T-helper 1 cell treated with Interleukin-12 subunit alpha and Interleukin-12 subunit beta and Interleukin-4 antibody, amounts not matched to agents 30 ng/mL and 1 ng/mL, for 36 hours (primary cell): ENCODE measurements around the gene ANKIB1. TPM values are rescaled to one million over a fixed set of nuclear protein-coding genes. Genes with fewer than 3 reads are reported as not detected.
"Not testable (repeated sequence)": the region's sequence is repeated elsewhere in the genome, so short reads cannot be mapped to it uniquely, and the experiment has no call there.

Experiments used
- intact Hi-C: fragments of 100-400 bp; cut with micrococcal nuclease; formaldehyde crosslinking; loops from one replicate; pipeline ENCODE4 v1.15.1; 2024
- total RNA-seq: library from RNA; stranded (reverse); gene quantifications from 2 replicates; pipeline ENCODE4 v1.2.3, GENCODE V29; 2022

ANKIB1 gene
- total RNA-seq, 1 donor from 2014 or later = 65.7 TPM

DNA sequence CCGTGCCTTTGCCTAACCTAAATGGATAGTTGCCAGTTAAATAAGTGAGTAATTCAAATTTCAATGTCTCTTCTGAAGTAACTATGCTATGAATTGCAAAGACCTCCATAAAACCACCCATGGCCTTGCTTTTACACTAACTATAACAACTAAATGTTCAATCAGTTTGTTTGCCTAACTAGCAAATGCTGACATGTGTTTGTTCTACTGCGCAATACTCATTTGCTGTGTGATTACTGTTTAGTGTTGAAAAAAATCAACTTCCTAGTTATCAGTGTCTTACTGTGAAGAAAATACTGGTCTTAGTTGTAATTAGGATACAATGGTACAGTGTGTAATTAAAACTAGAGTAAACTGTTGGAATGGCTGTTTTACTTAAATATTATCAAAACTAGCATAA, 154.2 kb downstream of the ANKIB1 start:
- intact Hi-C loops = no loop called here

DNA sequence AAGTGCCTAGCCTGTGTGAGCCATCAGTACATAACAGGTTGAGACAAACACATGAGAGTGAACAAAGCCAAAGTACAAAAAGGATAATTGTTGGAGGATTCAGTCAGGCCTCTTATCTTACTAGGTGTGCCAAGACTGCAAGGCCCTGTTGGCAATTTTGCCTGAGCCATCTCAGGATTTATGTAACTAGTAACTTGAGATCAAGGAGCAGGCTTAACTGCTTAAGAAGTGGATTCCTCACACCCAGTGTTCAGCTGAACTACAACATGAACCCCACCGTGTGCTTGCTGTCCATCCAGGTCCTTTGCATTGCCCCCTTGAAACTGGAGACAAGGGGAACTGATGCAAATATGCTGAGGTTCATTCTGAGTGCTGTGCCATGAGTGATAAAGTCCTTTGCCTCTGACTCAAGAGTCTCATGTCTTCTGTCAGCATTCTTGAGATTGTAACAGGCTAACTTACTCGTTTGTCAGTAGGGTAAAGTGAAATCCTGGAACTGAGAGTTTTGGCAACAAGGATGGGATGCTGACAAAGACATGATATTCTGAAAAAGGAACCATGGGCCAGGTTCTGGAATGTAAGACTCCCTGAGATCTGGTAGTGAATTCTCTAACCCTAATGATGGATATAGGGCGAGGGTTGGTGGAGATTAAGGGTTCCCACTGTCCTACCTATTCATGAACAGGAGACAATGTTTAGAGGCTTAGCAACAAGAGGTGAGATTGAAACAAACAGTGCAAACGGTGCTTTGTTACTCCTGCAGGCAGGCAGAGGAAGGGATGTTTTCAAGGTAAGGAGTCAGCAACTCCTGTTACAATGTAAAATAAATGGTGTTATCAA, 157.4 kb downstream of the ANKIB1 start:
- intact Hi-C loops = no loop called here

DNA sequence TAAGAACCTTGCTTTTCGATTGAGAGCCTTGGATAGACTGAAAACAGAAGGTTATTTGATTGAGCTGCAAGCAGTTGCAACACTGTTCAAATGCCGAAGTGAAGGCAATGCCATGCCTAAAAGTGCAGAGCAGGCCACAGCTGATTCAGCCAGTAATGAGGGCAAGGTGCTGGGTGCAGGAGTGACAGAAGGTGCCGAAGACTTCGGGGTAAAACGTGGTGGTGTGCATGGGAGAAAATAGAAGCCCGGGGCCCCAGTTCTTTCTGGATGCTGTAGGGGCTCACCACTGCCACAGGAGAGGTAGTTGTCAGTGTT, 157.9 kb downstream of the ANKIB1 start:
- intact Hi-C loops = no loop called here

DNA sequence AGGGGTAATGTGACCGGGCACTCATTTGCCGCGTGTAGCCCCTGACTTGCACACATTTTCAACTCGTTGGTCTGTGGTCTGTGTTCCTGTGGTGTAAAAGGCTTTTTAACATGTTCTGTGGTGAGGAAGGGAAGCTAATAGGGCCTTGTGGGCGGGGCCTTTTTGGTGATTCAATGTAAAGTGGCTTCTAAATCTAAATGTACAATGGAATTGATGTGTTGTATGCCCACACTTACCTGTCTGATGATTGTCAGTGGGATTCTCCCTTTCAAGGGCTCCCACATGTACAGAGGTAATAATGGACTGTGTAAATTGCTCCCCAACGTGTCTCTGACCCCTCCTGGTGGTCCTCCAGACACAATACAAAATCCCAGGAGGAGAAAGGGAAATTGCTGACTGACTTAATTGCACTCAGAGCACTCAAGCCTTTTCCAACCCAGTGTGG, 158.4 kb downstream of the ANKIB1 start:
- intact Hi-C loops = no loop called here

DNA sequence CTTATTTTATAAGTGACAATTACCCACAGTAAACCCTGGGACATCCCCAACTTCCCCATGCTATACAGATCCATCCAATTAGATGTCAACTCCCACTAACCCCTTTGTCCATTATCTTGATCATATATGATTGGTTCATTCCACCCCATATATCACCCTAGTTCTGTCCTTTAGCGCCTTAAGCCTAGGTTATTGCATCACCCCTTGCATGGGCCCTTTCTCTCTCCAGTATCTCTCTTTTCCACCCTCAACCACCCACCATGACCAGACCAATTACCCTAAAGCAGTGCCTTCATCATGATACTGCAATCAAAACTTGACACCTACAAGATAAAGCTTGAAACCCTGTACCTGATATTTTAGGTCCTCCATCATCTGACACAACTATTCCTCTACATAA, 163.6 kb downstream of the ANKIB1 start:
- intact Hi-C loops = no loop called here

DNA sequence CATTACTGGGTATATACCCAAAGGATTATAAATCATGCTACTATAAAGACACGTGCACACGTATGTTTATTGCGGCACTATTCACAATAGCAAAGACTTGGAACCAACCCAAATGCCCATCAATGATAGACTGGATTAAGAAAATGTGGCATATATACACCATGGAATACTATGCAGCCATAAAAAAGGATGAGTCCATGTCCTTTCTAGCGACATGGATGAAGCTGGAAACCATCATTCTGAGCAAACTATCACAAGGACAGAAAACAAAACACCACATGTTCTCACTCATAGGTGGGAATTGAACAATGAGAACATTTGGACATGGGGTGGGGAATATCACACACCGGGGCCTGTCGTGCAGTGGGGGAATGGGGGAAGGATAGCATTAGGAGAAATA, 164.4 kb downstream of the ANKIB1 start:
- intact Hi-C loops = not testable (repeated sequence)

DNA sequence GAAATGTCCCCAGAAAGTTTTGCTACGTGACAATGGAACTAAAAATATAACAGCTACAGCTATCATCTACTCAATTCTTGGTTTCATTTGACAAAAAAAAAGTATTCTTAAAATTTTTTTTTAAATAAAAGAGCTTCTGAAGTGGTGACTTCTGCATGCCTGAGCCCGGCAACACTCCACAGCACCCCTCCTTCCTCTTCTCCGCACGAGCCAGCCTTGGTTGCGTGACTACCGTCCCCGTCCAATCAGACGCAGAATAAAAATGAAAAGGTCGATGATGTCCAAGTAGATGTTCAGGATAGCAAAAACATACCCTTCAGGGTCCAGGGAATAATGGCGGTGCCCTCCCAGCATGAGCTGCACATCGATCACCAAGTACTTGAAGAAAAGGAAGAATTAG, 167.0 kb downstream of the ANKIB1 start:
- intact Hi-C loops = no loop called here

DNA sequence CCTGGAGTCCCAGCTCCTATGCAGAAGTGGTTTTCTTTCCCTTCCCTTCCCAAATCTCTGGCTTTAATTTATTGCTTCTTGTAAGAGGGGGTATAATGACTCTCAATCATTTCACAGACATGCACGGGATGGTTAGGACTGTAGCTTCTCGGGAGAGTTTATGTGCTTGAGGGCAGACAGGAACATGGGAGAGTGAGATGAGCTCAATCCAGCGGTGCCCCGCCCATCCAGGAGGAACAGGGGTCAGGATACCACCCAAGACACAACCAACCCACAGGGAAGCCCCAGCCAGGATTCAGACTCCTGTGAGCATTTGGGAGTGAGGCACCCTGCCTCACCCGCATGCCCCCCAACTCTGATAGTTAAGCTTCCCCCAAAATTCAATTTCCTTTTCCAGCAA, 167.8 kb downstream of the ANKIB1 start:
- intact Hi-C loops = no loop called here

DNA sequence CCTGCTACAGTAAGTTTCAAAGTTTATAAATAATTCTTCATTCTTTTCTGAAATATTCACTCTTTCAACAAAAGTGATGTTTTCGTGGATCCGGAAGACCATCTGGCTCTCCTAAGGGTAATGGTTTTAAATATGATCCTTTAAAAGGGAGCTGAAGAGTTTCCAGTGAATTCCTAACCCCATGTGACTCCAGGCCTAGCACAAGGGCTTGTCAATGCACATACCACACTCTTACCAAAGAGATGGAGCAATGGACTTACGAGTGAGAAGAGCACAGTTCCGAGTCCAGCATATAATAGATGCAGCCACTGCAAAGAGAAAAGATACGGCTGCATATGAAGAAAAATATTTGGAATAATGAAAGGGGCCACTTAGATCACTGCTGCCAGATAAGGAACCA, 169.5 kb downstream of the ANKIB1 start:
- intact Hi-C loops = no loop called here

DNA sequence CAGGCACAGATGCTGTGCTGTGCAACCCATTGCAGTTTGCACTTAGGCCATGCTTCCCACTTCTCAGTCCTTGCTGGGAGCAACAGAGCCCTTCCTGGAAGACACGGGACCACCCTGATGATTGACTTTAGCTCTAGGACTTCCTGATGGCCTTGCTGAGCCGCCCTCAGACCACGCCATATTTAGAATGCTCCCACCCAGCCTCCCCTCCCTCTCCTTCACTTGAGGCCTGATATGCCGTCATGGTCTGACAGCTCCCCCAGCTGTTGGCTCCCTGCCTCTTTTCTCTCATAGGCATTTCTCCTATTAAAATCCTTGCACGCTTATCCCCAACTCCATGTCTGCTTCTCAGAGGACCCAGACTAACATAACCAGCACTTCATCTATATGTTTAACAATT, 172.1 kb downstream of the ANKIB1 start:
- intact Hi-C loops = no loop called here

DNA sequence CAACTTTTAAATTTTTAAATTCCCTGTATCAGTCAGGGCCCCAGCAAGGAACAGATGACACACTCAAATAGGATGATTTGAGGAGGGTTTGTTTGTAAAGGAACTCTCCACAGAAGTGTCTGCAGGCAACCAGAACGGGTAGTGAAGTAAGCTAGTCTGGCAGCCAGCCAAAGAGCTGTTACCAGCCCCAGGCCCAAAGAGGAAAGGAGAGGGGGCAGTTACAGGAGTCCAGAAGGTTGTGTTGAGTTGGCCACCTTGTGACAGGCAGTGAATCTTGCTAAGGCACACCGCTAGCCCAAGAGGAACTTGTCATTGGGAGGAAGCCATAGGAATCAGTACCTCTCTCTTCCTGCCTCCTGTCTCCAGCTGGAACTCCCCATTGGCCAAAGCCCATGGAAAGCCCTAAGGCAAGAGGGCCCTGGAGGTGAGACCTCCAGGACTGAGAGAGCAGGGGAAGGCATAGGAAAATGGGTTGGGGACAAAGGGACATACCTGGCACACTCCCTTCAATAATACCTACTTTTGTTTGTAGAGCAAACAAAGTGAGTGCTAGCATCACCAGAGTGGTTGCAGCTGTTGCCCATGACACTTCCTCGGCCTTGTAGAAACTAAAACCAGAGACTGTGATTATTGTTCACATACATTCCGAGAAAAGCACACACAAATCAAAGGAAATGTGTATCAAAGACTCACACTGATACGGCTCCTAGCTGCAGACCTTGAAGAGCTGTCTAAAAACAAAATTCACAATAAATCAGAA, 176.1 kb downstream of the ANKIB1 start:
- intact Hi-C loops = no loop called here

DNA sequence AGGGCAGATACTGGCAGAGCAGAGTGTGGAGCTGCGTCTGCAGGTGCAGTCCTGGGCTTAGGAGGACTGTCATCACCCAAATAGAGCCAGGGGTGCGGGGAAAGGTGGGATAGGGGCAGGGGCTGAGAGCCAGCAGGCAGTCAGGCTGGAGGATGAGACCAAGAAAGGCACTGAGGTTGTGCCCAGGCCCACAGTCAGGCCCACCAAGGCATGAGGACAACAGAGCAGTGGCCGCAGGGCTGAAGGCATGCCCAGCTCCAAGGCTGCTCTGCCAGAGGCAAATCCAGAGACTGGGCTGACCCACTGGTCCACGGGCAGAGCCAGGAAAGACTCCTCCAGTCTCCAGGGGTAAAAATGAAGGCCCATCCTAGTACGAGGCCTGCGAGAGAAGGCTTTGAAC, 177.2 kb downstream of the ANKIB1 start:
- intact Hi-C loops = no loop called here

DNA sequence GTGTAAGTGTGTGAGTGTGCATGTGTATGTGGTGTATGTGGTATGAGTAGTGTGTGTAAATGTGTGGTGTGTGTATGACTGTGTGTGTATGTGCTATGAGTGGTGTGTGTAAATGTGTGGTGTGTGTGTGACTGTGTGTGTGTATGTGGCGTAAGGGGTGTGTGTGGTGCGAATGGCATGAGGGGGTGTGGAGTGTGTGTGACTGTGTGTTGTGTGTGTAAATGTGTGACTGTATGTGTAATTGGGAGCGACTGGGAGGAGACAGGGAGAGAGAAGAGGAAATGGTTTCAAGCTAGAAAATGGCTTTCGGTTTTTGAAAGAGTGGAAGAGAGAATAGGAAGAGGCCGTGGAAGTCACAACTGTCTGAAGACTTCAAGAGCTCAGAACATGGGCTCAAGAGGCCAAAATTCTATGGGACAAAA, 177.9 kb downstream of the ANKIB1 start:
- intact Hi-C loops = loop anchor here (1.0 kb wide), 6 partner anchors 24 to 632 kb away; partner anchors contain the start of genes CYP51A1, GATAD1, PEX1 and RBM48

DNA sequence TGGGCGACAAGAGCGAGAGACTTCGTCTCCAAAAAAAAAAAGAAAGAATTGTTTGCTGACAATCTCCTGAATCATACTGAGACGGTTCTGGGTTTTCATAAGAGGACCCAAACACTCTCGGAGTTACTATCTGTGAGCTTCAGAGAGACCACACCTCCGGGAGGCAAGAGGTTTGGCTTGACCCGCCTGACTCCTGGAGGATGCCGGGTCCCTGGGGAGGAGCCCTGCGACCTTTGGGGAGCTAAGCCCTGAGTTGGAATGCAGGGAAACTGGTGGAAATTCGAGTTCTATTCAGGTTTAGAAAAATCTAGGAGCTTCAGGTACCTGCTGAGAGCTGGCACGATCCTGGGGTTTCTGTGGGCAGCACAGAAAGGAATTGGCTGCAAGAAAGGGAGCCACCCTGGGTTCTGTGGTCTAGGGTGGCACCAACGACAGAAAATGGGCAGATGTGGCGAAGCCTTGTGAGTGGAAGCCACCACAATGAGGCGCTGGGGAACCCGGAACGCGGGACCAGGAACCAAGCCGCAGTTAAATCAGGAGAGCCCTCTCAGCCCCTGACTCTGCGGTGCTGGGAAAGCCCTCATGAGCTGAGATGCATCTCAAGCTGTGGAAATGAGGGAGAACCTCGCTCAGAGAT, 179.7 kb downstream of the ANKIB1 start:
- intact Hi-C loops = no loop called here

DNA sequence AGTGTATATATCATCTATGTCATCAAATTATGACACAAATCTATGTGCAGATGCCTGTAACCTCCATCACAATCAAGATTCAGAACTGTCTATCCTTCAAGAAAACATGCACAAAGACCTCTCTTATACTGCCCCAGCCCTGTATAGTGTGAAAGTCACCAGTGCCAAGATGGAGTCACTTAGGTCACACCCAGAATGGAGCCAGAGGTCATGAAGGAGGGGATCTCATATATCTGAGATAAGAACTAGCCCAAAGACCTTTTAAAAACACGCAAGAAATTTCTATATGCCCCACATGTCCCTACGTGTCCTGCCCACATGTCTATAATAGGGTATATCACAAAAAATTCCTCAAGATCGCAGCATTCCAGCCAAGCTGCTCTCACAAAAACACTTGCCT, 181.4 kb downstream of the ANKIB1 start:
- intact Hi-C loops = no loop called here

DNA sequence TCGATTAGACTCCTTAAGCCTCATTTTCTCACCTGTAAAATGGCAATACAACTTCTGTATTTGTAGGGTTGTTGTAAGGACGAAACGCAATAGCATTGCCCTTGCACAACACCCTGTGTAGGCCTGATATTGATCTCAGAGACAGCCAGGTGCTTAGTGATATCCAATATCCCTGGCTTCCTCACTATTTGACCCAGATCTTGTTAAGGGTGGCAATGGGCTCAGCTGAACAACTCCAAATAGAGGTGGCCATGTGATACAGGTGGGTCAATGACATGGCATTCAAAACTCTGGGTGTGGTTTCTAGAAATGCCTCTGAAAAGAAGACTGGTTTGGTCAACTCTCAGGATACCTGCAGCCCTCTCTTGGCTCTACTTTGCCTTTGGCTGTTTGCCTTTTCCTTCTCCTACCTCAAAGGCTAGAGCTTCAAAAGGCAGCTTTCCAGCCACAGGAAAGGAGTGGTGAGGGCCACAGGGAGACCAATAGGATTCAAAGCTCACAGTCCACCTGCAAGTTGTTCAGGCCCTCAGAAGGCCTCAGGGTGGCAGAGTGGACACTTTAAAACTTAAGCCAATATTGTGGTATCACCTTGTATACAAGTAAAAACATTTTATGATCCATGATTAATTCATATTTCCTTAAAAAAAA, 186.6 kb downstream of the ANKIB1 start:
- intact Hi-C loops = no loop called here

DNA sequence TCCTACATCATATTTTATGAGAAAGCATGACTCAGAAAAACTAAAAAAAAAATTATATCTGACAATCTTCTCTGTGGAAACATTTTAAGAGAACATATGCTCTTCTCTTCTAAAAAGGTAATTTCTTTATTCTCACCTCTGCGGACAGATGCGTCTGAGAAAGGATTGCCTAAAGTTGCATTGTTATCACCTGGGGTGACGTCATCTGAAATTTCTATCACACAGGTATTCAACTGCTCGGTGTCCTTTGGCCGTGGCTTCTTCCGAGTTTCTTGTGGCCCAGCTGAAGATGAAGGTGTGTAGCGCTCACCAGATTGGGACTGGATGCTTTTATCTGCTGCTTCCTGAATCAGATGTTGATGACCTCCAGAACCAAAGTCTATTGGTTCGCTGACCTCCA, 187.2 kb downstream of the ANKIB1 start:
- intact Hi-C loops = no loop called here

DNA sequence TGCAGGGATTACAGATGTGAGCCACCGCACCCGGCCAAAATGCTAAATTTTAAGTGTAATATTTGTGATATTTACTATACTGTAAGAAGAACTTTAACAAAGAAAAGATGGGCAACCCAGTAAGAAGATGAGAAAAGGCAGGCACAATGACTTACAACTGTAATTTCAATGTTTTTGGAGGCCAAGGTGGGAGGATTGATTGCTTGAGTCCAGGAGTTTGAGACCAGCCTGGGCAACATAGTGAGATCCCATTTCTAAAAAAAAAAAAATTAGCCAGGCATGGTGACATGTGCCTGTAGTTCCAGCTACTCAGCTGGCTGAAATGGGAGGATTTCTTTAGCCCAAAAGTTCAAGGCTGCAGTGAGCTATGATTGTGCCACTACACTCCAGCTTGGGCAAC, 189.8 kb downstream of the ANKIB1 start:
- intact Hi-C loops = no loop called here

DNA sequence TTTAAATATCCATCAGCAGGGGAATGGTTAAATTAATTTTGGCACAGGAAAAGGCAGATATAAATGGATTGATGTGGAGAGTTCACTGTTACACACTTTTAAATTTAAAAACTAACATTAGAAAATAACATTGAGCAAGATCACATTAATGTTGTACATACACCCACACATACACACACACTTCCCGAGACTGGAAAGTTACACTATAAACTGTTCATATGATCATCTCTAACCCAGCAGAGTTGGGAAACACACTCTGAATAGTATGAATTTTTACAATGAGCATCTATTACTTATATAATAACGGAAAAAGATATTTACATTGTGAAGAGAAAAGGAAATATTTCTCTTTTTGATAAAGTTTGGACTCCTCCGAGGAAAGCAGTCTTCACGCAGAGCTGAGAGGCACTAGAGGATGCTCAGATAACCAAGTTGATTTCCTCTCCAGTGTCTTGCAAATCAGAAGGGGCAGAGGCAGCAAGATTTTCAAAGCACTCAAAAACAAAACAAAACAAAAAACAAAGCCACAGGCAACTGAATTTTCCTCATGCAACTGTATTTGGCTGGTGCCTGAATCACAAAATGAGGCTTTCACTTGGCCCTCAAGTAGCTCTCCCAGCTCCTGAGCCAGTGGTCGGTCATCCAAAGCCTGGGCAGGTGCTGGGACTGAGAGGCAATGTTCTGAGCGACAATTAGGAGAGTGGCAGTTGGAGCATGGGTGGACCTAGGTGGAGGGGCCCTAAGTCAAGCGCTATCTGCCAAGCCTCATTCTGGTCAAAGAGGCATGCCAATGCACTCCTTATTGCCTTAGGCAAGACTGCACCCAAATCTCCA, 191.1 kb downstream of the ANKIB1 start:
- intact Hi-C loops = no loop called here

DNA sequence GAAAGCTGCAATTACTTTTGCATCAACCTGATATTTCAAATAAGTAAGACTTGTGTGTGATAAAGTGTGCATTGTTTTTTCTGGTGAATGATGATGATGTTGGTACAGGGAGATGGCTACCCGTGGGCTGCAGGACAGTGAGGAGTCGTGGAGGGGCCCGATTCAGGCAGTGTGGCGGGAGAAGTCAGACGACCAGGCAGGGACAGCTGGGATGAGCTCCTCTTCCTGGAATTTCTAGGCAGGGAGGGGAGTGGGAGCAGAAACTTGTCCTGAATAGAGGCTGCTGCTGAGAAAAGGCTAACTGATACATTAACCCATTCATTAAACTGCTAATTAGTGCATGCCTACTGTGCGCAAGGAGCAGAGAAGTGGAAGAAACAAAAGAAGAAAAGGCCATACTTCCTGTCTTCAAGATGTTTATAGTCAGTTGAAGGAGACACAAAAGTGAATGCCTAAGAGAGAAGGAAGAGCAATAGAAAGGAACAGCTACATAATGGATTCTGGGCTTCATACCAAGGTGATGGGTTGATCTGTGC, 192.2 kb downstream of the ANKIB1 start:
- intact Hi-C loops = no loop called here

DNA sequence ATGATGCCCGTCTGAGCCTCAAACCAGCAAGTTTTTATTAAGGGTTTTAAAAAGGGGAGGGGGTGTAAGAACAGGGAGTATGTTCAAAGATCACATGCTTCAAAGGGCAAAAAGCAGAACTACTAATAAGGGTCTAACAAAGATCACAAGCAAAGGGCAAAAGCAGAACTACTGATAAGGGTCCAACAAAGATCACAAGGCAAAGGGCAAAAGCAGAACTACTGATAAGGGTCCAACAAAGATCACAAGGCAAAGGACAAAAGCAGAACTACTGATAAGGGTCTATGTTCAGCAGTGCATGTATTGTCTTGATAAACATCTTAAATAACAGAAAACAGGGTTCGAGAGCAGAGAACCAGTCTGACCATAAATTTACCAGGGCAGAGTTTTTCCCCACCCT, 196.9 kb downstream of the ANKIB1 start:
- intact Hi-C loops = not testable (repeated sequence)
